Measurements from ENCODE around the gene ADAM19.

- TF ChIP-seq CTCF (IDR thresholded peaks at IDR 0.05) = no peak
- no peak for TF ChIP-seq POLR2A (IDR thresholded peaks at IDR 0.05)
Measured at GRCh38 chr5:157516626-157517325, 58.8 kb downstream of the ADAM19 start.

All from Peyer's patch (tissue), 4 donors.